Umbilical cord (tissue), 2 donors: ENCODE data around the gene MAP4K4. TPM values are rescaled to one million over a fixed set of nuclear protein-coding genes. Genes with fewer than 3 reads are reported as not detected.
"Not testable (repeated sequence)": the region's sequence is repeated elsewhere in the genome, so short reads cannot be mapped to it uniquely, and the experiment has no call there.

ENCODE experiments used
- DNase-seq: peaks from one replicate; pipeline ENCODE4 v3.0.0-alpha.2; 2015; ENCODE audit warnings: low spot score
- total RNA-seq: library from RNA; depleted of rRNA; stranded (reverse); fragments of >200 nt; gene quantifications from one replicate; pipeline ENCODE4 v1.2.3, GENCODE V29; 2014; ENCODE audit warnings: low replicate concordance; ENCODE audit not compliant: insufficient read depth

The MAP4K4 gene
- total RNA-seq, 1 donor from 2014 or later: 79.7 TPM

DNA sequence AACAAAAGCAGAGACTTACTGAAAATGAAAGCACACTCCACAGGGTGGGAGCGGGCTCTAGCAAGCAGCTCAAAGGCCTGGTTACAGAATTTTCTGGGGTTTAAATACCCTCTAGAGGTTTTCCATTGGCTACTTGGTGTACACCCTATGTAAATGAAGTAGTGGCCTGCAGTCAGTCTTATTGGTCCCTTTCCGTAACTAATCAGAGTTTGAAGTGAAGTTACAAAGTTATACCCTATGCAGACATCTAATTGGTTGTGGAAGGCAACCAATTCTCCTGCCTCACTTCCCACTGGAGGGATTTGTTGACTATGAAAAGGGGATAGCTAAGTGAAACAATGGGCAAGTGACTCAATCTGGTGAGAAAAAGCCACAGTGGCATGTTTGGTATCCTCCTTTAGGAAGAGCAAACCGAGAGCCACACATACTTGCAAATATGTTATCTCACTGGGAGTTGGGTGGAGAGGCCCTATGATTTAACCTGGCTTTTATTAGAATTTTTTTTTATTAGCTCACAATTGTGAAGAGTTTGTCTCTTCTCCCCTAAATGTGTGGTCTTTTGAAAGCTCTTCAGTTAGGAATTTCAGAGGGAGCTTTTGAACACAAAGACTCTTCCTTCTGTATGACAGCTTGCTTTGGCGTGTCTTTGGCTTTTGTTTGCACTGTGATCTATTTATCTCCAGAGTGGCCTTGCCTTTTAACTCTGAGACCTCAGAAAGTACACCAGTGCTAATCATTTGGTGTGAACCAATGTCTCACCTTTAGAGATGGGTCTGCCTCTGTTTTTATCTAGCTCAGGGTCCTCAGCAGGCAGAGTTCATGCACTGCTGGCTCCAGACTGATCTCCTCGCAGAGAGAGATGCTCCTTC, 69.6 kb downstream of the MAP4K4 start:
- DNase-seq: no peak

GRCh38 chr2:101768556-101769220, 71.2 kb downstream of the MAP4K4 start:
- DNase-seq: no peak

- DNase-seq: not testable (repeated sequence)
These were observed 72.2 kb downstream of the MAP4K4 start for GRCh38 chr2:101769726-101770125.

DNA sequence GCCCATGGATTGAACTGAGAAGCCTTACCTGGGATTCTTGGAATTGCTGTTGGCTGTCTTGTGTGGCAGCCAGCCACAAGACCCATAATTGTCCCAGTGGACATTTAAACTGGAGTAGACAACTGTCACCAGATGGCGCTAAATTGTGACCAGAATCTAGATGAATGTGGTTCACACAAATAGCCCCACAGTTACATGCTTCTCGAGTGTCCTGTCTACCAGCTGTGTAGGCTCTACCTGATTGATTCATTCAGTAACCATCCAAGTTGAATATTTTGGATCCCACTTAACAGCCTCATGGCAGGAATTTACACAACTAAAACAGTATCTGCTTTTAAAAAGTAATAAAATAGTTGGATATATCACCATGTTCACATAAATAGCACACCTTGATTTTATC, 73.2 kb downstream of the MAP4K4 start:
- no peak for DNase-seq

GRCh38 chr2:101771227-101771902, 73.9 kb downstream of the MAP4K4 start:
- DNase-seq: no peak

DNA sequence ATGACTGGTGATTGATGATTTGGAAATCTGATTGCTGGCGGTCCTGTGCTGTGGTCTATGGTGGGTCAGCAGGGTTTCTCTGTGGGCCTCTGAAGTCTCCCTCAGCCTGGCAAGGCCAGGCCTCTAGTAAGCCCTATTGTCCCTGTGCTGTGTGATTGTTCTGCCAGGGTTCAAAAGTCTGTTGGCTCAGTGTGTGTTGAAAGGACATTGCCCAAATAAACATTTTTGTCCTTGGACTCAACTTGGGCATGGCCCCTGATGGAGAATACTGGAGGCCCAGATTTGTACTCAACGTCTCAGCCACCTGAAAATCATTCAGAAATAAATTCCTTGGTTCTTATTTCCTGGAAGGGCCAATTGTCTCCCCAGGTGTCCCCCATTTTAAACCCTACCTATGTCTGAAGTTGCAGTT, 74.4 kb downstream of the MAP4K4 start:
- DNase-seq: no peak

DNA sequence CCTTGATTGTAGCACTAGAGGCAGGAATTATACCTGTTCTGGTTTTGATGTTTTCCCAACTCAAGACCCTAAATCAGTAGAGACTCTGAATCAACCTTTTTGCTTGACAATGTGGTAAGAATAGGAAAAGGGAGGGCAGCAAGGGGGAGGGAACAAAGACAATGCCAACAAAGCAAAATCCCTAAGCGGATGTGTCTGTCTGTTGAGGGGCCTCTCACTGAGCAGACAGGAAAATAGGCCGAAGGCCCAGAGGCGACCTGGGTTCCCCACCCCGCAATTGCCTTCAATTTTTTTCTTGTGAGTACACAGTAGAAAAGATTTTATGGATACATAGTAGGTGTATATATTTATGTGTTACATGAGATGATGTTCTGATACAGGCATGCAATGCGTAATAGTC, 75.6 kb downstream of the MAP4K4 start:
- DNase-seq: no peak

- DNase-seq: not testable (repeated sequence)
These were observed 76.5 kb downstream of the MAP4K4 start for GRCh38 chr2:101773961-101774360.

DNA sequence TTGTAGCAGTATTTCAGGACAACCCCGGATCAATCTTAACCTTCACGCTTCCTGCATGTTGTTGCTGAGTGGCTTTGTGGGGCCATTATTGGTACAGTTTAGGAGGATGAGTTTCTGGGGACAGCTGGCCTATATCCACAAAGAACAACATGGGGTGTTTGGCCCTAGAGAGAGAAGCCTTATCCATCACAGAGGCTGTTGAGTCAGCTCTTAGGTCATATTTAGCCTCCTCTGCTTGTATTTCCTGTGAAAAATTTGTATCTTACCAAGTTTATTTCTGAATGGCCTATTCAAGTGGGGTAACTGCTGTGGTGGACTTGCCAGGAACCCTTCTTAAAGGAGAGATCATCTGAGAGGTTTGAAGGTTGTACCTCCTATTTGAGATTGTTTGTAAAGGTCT, 77.6 kb downstream of the MAP4K4 start:
- no peak for DNase-seq

GRCh38 chr2:101775636-101776035, 78.1 kb downstream of the MAP4K4 start:
- no peak for DNase-seq

GRCh38 chr2:101776172-101777043, 78.9 kb downstream of the MAP4K4 start:
- no peak for DNase-seq

DNA sequence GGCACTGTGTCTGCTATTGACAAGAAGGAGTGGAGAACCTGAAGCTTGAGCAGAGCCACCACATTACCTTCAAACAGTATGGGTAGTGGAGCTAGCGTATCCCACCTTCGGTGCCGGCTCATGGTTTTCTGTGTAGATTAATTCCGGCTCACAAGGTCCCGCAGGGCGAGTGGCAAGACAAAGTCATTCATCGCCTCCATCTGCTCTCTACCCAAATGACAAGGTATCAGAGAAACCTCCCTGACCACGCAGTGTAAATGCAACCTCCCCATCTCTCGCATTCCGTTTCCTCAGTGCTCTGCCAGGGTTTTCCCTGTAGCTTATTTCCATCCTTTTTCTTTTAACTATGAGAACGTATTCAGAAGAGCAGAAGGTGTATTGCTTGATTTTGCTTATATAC, 79.8 kb downstream of the MAP4K4 start:
- no peak for DNase-seq

- DNase-seq: no peak
These were observed 80.6 kb downstream of the MAP4K4 start for GRCh38 chr2:101778102-101778501.

- no peak for DNase-seq
These were observed 81.7 kb downstream of the MAP4K4 start for GRCh38 chr2:101779190-101779589.

DNA sequence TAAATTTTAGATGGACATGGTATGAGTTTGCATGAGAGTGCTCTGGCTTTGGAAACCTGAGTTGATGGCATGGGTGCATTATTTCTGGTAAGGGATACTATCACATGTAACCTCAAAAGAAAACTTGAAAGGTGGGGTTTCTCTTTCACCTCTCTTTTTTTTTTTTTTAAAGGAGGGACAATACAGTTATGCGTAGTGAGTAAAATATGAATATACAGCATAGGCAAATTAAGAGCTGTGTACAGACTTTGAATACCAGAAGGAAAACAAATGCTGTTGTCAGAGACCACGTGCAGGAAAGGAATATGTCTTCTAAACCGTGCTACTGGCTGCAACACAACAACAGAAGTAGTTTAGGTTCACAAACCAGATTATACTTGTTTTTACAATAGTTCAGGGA, 82.1 kb downstream of the MAP4K4 start:
- no peak for DNase-seq

- no peak for DNase-seq
These were observed 83.8 kb downstream of the MAP4K4 start for GRCh38 chr2:101781326-101781725.

GRCh38 chr2:101781791-101782426, 84.4 kb downstream of the MAP4K4 start:
- DNase-seq: no peak

DNA sequence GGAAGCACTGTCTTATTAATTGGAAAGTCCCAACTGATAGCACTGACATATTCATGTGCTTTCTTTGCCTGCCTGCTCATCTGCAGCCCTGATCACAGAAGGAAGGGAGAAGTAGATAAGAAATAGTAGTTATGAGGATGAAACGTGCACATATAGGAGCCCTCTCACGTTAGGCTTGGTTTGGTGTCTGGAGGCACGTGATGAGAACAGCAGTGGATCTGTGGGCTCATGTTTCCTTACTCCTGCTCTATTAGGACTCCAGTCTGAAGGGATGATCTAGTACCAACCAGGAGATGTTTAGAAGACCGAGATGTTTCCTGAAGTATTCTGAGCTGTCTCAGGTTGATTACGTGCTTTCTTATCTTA, 84.9 kb downstream of the MAP4K4 start:
- DNase-seq: no peak

DNA sequence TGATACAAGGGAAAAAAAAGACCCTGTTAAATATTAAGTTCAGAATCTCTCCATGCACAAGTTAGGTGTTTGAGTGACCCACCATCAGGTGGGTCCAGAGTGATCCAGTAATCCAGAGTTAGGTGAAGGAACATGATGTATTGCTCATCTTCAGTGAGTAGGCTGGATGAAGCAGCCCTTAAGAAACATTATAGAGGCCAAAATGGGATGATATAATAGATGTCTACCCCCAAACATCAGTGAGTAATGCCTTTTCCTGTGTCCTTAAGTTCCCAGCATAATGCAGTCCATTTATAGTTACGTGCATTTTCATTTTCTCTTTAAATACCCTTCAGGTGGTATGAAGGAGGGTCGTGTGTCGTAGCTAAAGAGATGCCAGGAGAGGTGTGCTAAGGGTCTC, 89.6 kb downstream of the MAP4K4 start:
- DNase-seq: no peak

DNA sequence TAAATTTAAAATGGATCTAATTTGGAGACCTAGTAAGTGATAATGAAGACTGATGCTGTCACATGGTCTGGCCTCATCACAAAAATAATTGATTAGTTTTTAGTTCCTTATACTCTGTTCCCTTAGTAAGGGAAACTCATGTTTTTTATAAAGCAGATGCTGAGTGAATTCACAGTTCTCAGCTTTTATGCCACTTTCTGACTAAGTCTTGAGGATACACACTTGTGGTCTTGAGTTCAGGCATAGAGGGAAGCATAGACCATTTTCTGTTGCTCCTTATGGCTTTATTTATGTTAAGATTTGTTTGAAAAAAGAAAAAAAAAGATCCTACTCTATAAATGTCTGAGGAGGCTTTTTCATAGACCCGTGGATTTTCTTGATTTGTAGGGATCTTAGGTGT, 91.1 kb downstream of the MAP4K4 start:
- no peak for DNase-seq
